Astrocyte of the spinal cord (primary cell): ENCODE measurements around the gene FIBP.

Experiments
- DNase-seq: peaks from one replicate; pipeline ENCODE4 v3.0.0; 2011; ENCODE audit warnings: low read depth, low spot score
- H3K4me3 ChIP-seq: 2 replicates; pipeline ENCODE4 v1.5.1; 2011; ENCODE audit warnings: low read depth, mild to moderate bottlenecking, low read length, moderate library complexity
- in situ Hi-C: cut with HindIII; loops from 2 replicates; pipeline ENCODE4 v1.10.0; 2017; ENCODE audit warnings: low sequenced_read_pairs
- TF ChIP-seq, protein P1 (sequence below): IDR thresholded peaks from 2 replicates; pipeline ENCODE4 v1.5.1; 2012; ENCODE audit warnings: low read depth, mild to moderate bottlenecking, low read length, inconsistent platforms

FIBP gene

GRCh38 chr11:65862191-65862735 is 26.0 kb downstream of the FIBP start:
- TF ChIP-seq, protein P1, sequence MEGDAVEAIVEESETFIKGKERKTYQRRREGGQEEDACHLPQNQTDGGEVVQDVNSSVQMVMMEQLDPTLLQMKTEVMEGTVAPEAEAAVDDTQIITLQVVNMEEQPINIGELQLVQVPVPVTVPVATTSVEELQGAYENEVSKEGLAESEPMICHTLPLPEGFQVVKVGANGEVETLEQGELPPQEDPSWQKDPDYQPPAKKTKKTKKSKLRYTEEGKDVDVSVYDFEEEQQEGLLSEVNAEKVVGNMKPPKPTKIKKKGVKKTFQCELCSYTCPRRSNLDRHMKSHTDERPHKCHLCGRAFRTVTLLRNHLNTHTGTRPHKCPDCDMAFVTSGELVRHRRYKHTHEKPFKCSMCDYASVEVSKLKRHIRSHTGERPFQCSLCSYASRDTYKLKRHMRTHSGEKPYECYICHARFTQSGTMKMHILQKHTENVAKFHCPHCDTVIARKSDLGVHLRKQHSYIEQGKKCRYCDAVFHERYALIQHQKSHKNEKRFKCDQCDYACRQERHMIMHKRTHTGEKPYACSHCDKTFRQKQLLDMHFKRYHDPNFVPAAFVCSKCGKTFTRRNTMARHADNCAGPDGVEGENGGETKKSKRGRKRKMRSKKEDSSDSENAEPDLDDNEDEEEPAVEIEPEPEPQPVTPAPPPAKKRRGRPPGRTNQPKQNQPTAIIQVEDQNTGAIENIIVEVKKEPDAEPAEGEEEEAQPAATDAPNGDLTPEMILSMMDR, result no peak
- no peak for DNase-seq
- in situ Hi-C loops, result no loop called here
- no peak overlapping the region for H3K4me3 ChIP-seq

DNA sequence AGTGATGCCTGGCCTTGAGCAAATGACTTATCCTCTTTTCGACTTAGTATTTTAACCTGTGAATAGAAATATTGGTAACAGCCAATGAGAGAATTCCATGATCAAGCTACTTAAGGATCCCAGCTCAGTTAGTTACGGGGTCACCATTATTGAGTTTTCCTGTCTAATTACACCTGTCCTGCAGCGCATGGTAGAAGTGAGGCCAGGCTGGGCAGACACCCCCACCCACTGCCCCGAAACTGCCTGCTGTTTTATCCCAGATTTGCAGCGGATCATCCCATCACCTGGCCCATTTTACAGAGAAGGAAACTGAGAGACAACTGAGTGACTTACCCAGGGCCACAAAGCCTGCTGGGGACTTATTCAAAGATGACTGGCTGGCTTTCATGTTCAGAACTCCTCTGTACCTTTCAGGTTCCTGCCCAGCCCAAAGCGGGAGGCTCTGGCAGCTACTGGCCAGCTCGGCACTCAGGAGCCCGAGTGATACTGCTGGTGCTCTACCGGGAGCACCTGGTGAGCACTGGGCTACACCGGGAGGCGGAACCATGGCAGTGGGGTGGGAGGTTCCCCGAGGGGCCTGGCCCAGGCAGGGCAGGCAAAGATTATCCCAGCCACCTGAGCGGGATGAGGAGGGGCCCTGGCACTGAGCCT is 26.6 kb downstream of the FIBP start:
- H3K4me3 ChIP-seq, result peak overlapping the region; percentile 95
- no peak for DNase-seq
- TF ChIP-seq, protein P1, result no peak
- in situ Hi-C loops, result no loop called here

DNA sequence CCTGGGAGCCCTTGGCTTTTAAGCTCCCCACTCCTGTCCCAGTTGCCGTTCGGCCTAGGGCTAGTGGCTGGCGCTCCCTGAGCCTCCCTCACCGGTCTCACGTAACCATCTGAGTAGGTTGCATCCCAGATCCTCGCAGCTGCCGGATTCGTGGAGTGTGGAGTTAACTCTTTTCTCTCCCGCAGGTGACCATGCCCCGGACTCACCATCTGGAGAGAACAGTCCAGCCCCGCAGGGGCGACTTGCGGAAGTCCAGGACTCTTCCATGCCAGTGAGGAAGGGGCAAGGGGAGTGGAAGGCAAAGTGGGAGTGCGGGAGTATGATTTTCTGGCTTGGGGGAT is 27.1 kb downstream of the FIBP start:
- DNase-seq, result no peak
- in situ Hi-C loops, result no loop called here
- TF ChIP-seq, protein P1, result no peak
- H3K4me3 ChIP-seq, result peak overlapping the region; percentile 95

DNA sequence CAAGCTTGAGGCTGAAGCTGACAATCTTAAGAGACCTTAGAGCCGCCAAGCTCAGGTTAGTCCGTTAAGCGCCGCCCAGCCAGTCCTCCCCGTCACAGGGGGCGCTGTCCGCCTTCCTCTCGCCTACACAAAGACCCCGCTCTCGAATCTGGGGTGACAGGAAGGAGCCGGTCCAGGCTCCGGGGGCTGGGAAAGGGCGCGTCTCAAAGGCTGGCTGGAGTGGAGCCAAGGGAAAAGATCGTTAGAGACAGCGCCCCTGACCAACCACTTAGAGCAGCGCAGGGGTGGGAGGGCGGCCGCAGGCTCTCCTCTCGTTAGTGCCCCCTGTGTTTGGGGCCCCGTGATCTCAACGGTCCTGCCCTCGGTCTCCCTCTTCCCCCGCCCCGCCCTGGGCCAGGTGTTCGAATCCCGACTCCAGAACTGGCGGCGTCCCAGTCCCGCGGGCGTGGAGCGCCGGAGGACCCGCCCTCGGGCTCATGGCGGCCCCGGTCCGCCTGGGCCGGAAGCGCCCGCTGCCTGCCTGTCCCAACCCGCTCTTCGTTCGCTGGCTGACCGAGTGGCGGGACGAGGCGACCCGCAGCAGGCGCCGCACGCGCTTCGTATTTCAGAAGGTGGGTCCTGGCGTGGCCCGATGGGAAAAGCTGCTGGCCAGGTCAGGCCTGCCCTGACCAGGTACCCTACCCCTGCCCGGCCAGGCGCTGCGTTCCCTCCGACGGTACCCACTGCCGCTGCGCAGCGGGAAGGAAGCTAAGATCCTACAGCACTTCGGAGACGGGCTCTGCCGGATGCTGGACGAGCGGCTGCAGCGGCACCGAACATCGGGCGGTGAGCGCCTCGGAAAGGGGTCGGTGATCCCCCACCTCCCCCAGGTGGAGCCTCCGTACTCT is 27.8 kb downstream of the FIBP start, which contains the start of gene MUS81:
Gene MUS81, plus strand, starts transcription at position 156 of the 887 bp plus-strand sequence. Its CDS starts 321 bp downstream, at position 477.
- peak; percentile 99 for DNase-seq
- in situ Hi-C loops, result no loop called here
- peak within 1 kb of the TSS; percentile 95 for H3K4me3 ChIP-seq
- TF ChIP-seq, protein P1, result peak; percentile 90

GRCh38 chr11:65859812-65860277 is 28.4 kb downstream of the FIBP start:
- in situ Hi-C loops, result no loop called here
- peak overlapping the region; percentile 95 for H3K4me3 ChIP-seq
- TF ChIP-seq, protein P1, result no peak
- DNase-seq, result no peak

DNA sequence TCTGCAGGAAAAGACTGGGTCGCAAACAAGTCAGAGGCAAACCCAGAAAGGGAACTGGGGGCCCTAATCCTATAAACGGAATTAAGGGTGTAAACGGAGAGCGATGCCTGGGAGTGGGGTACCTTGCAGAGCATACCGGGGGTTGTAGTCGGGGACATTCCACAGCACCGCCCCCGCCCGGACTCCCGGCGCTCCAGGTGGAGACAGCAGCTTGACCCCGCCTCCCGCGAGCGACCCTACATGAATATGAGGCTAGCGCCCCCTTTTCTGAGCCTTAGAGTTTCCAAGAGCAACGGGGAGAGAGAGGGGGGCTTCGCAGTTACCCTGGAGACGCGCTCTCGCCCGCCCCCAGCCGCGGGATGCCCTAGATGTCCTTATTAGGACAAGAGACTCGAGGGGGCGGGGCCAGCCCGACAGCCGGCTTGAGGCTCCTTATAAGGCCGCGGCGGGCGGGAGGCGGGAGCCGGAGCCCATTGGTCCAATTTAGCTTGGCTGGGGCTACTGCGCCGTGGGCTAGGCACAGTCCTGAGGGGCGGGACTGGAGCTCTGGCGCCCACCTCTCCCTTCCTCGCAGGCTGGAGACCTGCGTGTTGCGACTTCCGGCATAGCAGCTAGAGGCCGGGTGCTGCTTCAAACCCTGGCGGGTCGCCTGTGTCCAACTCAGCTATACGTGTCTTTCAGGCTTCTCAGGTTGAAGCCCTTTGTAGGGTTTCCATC is 29.0 kb downstream of the FIBP start:
- peak overlapping the region; percentile 95 for H3K4me3 ChIP-seq
- in situ Hi-C loops, result no loop called here
- peak; percentile 100 for DNase-seq
- TF ChIP-seq, protein P1, result peak; percentile 12
